Measurements from ENCODE around the gene DCP1B.
"Not testable (repeated sequence)": the region's sequence is repeated elsewhere in the genome, so short reads cannot be mapped to it uniquely, and the experiment has no call there.

DCP1B gene

DNA sequence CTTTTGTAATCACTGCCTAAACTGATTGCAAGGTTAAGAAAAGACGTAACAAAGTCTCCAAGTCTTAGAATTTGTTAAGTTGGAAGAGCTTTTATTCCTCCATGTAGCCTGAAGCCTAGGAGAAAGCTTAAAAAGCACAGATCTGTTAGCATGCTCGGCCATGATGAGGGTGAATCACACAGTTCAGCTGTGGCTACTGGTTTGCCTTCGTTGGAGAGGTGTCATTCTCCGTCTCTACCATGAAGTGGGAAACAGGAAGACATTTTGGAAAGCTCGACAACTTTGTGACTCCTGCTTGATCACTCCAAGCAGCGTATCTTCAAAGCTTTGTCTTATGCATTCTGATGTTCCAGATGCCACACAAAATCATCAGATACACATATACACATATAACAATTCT lies 27.1 kb downstream of the DCP1B start:
- no peak for DNase-seq

- no peak for DNase-seq
Observed at GRCh38 chr12:1974812-1975211, 29.4 kb downstream of the DCP1B start.

DNA sequence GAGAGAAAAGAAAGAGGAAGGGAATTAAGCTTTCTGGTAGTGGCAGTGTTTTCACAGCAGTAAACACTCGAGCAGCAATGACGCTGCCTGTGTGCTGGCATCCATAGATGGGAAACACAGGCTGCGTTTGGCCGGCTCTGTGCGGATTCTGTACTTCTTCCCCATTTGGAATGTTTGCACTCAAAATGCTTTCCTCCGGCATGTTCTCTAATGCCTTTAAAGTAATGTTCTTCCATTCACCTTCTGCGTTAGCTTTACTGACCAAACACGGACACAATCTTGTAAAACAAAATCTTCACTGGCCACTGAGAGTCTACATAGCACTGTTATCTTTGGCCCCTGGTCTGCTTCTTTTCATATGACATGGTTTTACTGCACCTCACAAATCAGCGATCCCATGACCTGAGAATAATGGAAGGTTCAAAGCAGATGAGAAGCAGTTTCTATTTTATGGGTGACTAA lies 31.4 kb downstream of the DCP1B start:
- DNase-seq, result peak in 31 of 51 donors; percentile 2 to 55 (median 21)

GRCh38 chr12:1972260-1972659 lies 32.0 kb downstream of the DCP1B start:
- DNase-seq, result no peak

DNA sequence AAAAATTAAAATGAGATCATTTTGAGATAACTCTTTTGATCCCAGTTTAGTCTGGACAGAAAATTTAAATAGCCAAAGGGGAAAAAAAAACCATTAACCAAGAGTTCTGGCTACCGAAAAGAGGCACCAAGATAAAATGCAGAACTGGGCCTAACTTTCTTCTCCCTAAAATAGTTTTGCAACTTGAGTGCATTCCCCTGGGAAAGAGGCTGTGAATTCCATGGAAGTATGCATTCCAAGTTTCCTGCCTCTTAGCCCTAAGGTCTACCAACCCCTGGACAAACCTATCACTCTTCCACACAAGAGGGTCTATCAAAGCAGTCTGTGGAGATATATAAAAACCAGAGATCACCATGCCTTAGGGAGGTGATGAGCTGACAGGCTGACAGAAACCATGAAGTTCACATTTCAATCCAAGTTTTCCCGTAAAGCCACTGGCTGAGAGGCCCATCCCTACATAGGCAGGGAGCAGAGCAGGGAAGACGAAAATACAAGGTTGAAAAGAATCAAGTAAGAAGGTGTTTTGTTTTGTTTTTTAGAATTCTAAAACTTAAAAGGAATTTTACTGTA lies 33.8 kb downstream of the DCP1B start:
- no peak for DNase-seq

DNA sequence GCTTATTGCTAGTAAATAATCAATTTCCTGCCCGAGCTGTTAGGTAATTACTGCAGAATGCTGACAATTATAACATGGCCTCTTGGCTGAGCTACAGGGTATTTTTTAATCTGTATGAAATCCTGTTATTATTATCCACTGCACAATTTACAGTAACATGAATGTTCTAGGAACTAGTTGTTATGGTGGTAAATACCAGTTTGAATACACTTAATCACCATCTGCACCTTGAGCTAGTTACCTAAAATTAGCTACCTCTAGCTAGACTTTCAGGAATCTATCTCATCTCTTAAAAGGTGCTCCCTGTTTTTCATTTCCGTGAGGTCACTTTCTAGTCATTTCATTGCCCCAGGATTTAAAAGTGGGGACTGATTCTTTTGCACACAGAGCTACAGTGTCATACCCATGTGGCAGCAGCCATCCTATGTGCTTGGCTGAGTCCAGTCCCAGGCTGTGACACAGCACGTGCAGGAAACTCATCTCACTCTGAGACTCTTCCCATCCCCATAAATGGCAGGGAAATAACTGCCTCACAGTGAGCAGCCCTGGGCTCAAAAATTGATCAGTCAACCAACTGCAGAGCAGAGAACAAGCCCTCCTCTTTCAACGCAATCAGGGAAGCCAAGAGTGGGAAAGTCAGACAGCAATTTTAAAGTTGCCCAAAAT lies 37.6 kb downstream of the DCP1B start:
- DNase-seq, result no peak

DNA sequence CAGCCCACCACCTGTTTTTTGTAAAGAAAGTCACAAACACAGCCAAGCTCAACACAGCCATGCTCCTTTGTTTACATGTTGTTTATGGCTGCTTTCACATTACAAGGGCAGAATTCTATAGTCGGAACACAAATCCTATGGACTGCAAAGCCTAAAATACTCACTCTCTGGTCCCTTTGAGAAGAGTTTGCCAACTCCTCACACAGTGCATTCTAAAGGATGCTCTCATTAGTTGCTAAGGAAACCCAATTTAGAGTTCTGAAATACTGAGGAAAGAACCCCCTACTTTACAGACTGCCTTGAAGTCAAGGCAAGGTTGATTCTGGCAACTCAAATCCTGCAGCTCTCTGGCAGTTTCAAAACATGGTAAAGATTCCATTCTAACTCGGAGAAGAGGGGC lies 38.3 kb downstream of the DCP1B start:
- no peak for DNase-seq

DNA sequence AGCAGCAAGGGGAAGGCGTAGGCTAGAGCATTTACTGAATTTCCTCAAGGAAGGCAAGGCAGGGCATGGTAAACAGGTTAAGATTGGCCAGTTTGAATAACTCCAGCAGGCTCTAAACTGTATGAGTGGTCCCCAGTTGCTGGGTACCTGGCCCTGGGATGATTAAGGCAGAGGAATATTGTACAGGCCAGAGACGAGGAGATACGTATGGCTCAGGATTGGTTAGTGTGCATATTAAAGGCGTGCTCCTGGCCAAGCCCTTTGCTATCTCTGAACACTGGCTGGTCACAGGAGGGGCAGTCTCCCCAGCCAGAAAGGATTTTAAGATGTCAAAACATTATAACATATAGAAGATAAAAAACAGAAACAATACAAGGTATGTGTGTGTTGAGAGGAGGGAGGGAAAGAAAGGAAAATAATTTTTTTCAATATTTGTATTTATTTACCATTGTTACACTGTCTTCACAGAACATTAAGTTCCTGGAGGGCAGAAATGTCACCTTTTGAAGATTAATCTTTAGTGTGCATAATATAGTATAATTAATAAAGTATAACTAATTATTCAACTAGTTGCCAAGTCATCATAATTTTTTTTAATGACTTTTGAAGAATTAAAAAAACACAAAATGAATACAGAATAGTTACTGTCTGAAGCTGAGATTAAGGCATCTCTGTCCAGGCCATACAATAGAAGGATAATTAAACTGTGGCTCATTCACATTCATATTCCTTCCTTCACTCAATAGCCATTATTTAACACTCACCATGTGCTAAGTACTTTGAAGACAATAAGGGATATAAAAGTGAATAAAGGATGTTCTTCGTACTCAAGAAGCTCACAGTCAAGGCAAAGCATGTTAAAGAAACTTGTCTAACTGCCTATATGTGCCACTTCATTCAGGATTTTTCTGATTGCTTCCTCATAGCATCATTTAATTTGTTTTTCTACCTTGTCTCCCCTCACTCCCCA lies 41.9 kb downstream of the DCP1B start:
- no peak for DNase-seq

- no peak for DNase-seq
Observed at GRCh38 chr12:1956716-1957115, 47.5 kb downstream of the DCP1B start.

DNA sequence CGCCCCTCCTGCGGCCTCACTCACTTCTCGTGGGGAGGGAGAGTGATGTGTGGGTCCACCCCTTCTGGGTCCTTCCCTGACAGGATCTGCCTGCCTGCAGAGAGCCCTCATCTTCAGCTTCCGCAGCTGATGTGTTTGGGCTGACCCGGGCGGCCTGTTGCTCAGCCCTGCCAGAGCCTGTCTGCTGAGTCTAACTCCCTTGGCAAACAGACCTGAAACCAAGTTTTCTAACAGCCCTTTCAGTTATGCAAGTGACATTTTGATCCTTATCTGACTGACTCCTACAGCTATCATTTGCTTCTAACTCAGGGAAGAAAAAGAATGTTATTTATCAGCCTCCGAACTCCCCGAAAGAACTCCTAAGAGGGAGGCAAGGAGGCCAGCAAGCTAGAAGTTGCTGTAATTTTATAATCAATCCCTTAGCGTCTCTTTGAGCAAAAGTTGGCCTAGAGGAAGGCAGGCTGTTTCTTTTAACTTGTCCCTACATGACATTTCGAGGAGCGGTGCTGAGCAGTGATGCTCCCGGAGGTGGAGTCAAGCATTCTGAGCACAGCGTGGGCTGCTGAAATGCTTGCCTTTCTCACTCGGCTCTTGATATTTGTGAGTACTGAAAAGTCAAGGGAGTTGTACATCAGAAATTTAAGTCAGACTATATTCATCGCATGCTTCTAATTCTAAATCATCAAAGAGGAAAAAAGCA lies 54.3 kb downstream of the DCP1B start:
- DNase-seq, result peak in 2 of 51 donors; percentile 28 to 34

DNA sequence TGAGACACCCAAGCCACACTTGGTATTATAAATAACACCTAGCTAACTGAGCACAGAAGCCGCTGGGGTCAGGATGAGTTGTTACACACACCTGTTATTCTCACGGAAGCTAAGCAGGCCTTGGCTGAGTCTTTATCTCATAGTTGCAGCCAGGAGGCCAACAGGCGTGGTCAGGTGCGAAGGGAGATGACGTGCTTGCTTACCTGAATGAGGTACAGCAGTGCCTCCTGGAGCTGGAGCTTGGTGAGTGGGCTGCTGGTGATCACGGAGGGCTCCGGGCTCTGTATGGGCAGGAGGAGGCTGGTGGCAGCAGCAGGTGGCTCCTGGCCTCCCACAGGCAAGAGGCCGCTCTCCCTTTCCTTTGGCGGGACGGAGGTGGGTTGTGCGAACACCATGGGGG lies 55.4 kb downstream of the DCP1B start:
- DNase-seq, result no peak

- no peak for DNase-seq
Observed at GRCh38 chr12:1947081-1947480, 57.2 kb downstream of the DCP1B start.

- DNase-seq, result no peak
Observed at GRCh38 chr12:1946296-1946695, 58.0 kb downstream of the DCP1B start.

DNA sequence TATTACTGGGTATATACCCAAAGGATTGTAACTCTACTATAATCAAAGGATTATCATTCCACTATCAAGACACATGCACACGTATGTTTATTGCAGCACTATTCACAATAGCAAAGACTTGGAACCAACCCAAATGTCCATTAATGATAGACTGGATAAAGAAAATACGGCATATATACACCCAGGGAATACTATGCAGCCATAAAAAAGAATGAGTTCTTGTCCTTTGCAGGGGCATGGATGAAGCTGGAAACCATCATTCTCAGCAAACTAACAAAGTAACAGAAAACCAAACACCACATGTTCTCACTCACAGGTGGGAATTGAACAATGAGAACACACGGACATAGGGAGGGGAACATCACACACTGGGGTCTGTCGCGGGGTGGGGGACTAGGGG lies 58.8 kb downstream of the DCP1B start:
- not testable (repeated sequence) for DNase-seq

- peak in 50 of 51 donors; percentile 18 to 94 (median 74) for DNase-seq
Observed at GRCh38 chr12:1939801-1940607, 64.3 kb downstream of the DCP1B start.

DNA sequence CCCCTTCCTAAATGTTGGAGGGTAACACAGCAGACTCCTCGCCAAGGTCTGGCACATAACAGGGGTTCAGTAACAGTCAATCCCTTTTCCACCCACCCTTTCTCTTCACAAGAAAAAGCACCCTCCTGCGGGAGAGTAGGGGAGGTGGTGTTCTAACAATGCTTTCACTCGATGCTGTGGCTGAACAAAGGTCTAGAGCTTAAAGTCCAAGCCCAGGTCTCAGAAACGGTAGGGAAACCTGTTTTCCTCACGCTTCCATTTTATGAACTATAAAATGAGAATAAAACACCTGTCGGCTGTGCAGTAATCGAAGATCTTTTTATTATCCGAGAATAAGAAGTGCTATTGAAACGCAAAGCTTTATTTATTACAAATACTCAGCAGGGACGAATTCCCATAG lies 64.9 kb downstream of the DCP1B start:
- peak in 1 of 51 donors; percentile 22 for DNase-seq

DNA sequence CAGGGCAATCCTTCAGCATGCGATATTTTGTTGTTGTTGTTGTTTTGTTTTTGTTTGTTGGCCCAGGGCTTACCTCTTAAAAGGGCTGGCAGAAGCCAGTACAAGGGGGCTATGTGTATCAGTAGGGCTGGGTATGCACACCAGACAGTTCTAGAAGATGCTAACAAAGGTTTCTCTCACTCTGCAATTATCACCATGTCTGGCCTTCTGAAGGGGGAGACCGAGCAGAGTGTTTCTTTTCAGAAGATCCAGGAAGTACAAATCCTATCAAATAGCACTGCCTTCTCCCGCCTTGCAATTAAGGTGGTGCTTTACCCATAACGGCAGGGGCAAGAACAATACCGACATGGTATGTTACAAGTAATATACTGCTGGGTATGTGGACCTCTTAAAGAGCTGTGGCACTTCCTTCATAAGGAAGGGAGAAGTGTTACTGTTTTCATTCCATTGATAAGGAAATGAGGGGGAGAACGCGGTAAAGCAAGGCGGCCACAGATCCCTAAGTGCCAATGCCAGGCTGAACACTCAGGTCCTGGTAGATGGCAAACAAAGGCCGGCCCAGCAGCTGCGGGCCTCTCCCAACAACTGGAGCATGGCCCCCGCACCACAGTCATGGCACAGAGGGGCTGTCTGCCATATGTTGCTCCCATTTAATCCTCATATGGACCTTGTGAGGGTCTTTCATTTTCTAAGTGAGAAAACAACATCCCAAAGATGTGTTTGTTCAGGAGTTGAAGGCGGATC lies 66.6 kb downstream of the DCP1B start:
- peak in 1 of 51 donors; percentile 54 for DNase-seq

- peak in 45 of 51 donors; percentile 21 to 90 (median 68) for DNase-seq
Observed at GRCh38 chr12:1936406-1937320, 67.6 kb downstream of the DCP1B start.

All from hypothalamus (tissue), 51 donors.